GM13977 (cell line): ENCODE results near the gene FBLIM1.

Experiments used
- DNase-seq: peaks from one replicate; pipeline ENCODE4 v3.0.0; 2012; ENCODE audit warnings: low spot score
- CTCF ChIP-seq: IDR thresholded peaks from 2 replicates; pipeline ENCODE4 v1.5.1; 2012; ENCODE audit warnings: mild to moderate bottlenecking, control low read depth; ENCODE audit not compliant: insufficient read depth; ENCODE audit errors: extremely low read depth, missing control alignments
- in situ Hi-C: fragments of 300-500 bp; cut with MboI; formaldehyde crosslinking; loops from one replicate; pipeline ENCODE4 v1.12.0; 2022; ENCODE audit warnings: low sequenced_read_pairs, low pct_unique_long_range_greater_than_20kb, mixed read lengths, inconsistent platforms; ENCODE audit not compliant: unreplicated experiment

Gene FBLIM1

GRCh38 chr1:15758343-15758931, at the start of gene FBLIM1:
Gene FBLIM1 (plus strand): TSS chr1:15758795. CDS start chr1:15764984, 6,189 bp downstream.
- TF ChIP-seq CTCF = no peak
- in situ Hi-C loops = no loop called here
- peak; percentile 38 for DNase-seq

GRCh38 chr1:15709226-15709625, 49.4 kb upstream of the FBLIM1 start:
- no peak for DNase-seq
- in situ Hi-C loops = no loop called here
- TF ChIP-seq CTCF = no peak

DNA sequence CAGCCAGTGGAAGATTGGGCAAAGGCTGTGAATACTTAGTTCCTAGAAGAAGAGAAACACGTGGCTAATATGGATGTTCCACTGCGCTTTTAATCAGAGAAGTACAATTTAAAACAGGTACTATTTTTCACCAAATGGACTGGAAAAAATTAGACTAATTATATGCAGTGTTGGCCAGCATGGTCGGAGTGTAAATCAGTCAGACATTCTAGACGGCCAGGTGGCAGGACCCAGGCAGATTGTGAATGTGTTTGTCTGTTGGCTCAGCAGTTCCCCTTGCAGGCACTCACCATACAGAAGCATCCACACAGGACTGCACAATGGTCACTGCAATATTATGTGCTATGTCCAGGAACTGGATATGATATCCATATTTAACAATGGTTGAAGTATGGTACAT, 46.4 kb upstream of the FBLIM1 start:
- in situ Hi-C loops = loop anchor here (10.0 kb wide), 1 partner anchor 117 kb away; no protein-coding TSS in a partner anchor
- no peak for TF ChIP-seq CTCF
- DNase-seq = no peak

DNA sequence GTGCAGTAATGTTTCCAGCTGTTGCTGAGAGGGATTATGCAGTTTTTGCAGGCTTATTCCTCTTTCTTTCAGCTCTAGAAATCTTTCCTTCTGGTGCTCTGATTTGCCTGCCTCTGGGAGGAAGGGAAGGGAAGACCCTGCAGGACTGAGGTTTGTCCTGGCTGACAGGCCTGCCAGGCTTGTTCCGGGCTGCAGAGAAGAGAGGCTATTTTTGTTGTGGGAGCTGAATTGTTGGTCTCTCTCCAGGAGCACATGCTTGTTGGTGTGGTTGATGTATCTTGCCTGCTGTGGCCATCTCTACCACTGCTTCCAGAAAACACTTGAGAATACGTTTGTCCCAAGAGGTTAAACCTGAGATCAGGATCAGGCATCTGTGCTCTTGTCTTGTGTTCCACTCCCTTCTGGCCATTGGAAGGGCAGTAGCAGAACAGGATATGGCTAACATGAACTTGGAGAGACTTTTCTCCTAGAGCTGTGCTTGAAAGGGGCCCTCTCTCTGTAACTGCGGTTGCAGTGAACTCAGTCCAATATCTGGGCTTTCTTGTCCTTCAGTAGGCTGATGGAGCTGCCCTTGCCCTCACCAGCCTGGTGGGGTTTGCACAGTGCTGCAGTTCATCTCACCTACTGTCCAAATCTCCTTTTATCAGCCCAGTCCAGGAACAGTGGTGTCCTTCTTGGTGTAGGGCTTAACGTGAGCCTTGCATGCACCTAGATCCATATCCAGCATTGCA, 44.0 kb upstream of the FBLIM1 start:
- DNase-seq = no peak
- in situ Hi-C loops = loop anchor here (10.0 kb wide), 1 partner anchor 120 kb away; no protein-coding TSS in a partner anchor
- no peak for TF ChIP-seq CTCF

DNA sequence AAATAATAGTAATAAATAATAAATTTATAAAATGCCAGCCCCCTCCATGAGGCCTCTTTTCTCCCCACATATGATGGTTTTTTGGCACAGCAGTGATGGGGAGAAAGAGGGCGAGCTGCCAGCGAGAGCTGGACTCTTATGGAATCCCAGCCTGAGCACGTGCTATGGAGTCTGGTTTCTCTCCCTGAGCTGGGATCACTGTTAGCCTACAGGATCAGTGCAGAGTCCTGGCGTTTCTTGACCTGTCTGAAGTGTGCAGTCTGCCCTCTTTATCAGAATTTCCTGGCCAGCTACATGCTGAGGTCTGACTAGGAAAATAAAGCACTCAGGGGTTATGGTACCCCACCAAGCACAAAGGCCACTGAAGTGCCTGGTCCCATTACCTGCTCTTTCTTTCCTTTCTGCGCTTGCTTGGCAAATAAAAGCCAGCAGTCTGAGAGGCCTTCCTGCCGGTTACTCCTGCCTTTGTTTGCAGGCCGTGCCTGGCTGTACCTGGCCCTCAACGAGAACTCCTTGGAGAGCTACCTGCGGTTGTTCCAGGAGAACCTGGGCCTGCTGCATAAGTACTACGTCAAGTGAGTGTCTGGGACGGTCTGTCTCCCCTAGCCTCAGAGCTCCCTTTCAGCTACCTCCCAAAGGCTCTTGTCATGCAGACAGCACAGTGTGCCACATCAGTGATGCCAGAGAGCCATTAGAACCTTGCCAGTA, 41.0 kb upstream of the FBLIM1 start:
- TF ChIP-seq CTCF = no peak
- in situ Hi-C loops = loop anchor here (10.0 kb wide), 1 partner anchor 123 kb away; no protein-coding TSS in a partner anchor
- DNase-seq = no peak

- no peak for TF ChIP-seq CTCF
- in situ Hi-C loops = loop anchor here (10.0 kb wide), 1 partner anchor 123 kb away; no protein-coding TSS in a partner anchor
- DNase-seq = no peak
Observed at GRCh38 chr1:15718199-15718601, 40.4 kb upstream of the FBLIM1 start.
